ENCODE results near the gene PKM. TPM values are rescaled to one million over a fixed set of nuclear protein-coding genes. Genes with fewer than 3 reads are reported as not detected.

Gene PKM
- polyA plus RNA-seq, 1 experiment, result 2,533 TPM

DNA sequence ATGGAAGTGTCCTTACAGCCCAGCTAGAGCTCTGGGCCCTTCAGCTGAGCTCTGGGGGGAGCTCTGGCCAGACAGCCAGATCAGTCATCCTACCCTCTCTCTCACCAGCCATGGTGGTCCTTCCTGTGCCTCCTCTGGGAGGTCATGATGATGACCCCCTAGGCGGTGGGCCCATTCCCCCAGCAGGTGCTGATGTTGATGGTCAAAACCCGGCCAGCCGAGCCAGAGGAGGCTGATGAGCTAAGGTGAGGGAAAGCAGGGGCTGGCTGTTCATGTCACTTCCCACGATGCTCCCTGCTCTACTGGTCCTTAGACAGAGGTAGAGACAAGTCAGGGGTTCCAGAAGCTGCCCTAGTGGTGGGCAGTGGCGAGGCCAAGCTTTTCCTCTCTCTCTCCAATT, 68.4 kb downstream of the PKM start:
- DNase-seq (ENCODE audit: low read depth), result no peak
- peaks cover 5% of the 10 kb centered on the region for H3K27me3 ChIP-seq (ENCODE audit: control insufficient read depth, insufficient read depth, low read length)
- TF ChIP-seq, protein P1, sequence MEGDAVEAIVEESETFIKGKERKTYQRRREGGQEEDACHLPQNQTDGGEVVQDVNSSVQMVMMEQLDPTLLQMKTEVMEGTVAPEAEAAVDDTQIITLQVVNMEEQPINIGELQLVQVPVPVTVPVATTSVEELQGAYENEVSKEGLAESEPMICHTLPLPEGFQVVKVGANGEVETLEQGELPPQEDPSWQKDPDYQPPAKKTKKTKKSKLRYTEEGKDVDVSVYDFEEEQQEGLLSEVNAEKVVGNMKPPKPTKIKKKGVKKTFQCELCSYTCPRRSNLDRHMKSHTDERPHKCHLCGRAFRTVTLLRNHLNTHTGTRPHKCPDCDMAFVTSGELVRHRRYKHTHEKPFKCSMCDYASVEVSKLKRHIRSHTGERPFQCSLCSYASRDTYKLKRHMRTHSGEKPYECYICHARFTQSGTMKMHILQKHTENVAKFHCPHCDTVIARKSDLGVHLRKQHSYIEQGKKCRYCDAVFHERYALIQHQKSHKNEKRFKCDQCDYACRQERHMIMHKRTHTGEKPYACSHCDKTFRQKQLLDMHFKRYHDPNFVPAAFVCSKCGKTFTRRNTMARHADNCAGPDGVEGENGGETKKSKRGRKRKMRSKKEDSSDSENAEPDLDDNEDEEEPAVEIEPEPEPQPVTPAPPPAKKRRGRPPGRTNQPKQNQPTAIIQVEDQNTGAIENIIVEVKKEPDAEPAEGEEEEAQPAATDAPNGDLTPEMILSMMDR (IDR thresholded peaks at IDR 0.05; ENCODE audit: insufficient read depth, low read depth, low read length), result no peak
- ChIA-PET POLR2A (no interaction called here), CTCF (interaction anchor here (0.6 to 1.1 kb wide), 4 partner anchors 9 to 31 kb away, joined by 3 to 6 read pairs (median 3); no protein-coding TSS in a partner anchor)
- no peak overlapping the region for H3K4me3 ChIP-seq (ENCODE audit: low read depth, low read length)
- H3K36me3 ChIP-seq (ENCODE audit: control insufficient read depth, insufficient read depth, low read length), result no peaks in the 10 kb centered on the region

DNA sequence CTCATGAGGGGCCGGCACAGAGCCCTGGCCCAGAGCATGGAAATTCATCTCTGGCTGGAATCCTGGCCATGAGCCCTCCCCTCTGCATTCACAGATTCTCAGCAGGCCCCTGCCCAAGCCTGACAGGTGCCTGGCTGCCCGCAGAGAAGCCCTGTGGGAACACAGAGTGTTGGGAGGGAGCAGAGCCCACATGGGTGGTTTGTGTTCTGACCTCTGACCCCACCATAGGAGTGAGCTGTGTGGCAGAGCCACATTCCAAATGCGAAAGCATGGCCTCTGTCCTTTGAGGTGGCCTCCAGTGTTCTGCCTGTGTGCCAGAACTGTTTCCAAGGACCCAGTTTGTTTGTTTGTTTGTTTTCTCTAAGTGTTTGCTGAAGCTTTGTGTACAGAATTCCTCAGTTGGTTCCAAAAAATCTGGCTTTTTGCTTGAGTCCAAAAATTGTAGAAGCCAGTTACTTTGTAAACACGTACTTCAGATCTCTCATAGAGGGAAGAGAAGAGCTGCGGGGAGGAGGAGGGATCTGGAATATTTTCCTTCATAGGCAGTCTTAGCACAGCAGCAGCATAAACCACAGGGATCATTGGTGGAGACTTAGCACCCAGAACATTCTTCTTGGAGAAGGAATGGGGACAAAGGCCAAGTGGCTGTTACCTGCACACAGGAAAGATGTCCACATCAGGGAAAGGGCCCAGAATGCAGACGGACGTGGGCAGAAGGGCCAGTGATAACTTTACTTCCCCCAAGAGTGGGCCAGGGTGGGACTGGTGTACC, 69.4 kb downstream of the PKM start:
- DNase-seq (ENCODE audit: low read depth), result no peak
- CTCF ChIA-PET, result no interaction called here
- TF ChIP-seq, protein P1 (IDR thresholded peaks at IDR 0.05; ENCODE audit: insufficient read depth, low read depth, low read length), result no peak
- H3K27me3 ChIP-seq (ENCODE audit: control insufficient read depth, insufficient read depth, low read length), result peaks cover 5% of the 10 kb centered on the region
- POLR2A ChIA-PET, result no interaction called here
- H3K36me3 ChIP-seq (ENCODE audit: control insufficient read depth, insufficient read depth, low read length), result no peaks in the 10 kb centered on the region
- no peak overlapping the region for H3K4me3 ChIP-seq (ENCODE audit: low read depth, low read length)

GRCh38 chr15:72160696-72161245, 70.2 kb downstream of the PKM start:
- TF ChIP-seq, protein P1 (IDR thresholded peaks at IDR 0.05; ENCODE audit: insufficient read depth, low read depth, low read length), result no peak
- POLR2A ChIA-PET, result no interaction called here
- H3K4me3 ChIP-seq (ENCODE audit: low read depth, low read length), result no peak overlapping the region
- peaks cover 5% of the 10 kb centered on the region for H3K27me3 ChIP-seq (ENCODE audit: control insufficient read depth, insufficient read depth, low read length)
- H3K36me3 ChIP-seq (ENCODE audit: control insufficient read depth, insufficient read depth, low read length), result no peaks in the 10 kb centered on the region
- CTCF ChIA-PET, result no interaction called here
- no peak for DNase-seq (ENCODE audit: low read depth)

DNA sequence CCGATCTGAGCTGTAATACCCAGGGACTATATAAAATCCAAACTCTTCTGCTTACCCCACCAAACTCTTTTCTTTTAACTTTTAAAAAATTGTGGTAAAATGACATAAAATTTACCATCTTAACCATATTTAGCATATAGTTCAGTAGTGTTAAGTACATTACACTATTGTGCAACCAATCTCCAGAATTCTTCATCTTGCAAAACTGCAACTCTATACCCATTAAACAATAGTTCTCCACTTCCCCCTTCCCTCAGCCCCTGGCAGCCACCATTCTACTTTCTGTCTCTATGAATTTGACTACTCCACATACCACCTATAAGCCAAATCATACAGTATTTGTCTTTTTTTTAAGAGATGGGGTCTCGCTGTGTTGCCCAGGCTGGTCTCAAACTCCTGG, 74.1 kb downstream of the PKM start:
- TF ChIP-seq, protein P1 (IDR thresholded peaks at IDR 0.05; ENCODE audit: insufficient read depth, low read depth, low read length), result no peak
- POLR2A ChIA-PET, result no interaction called here
- H3K27me3 ChIP-seq (ENCODE audit: control insufficient read depth, insufficient read depth, low read length), result no peaks in the 10 kb centered on the region
- CTCF ChIA-PET, result interaction anchor here (0.5 to 2.2 kb wide), 25 partner anchors 8 to 713 kb away, joined by 3 to 18 read pairs (median 4); no protein-coding TSS in a partner anchor
- no peak for DNase-seq (ENCODE audit: low read depth)
- no peaks in the 10 kb centered on the region for H3K36me3 ChIP-seq (ENCODE audit: control insufficient read depth, insufficient read depth, low read length)
- H3K4me3 ChIP-seq (ENCODE audit: low read depth, low read length), result no peak overlapping the region

All from BJ (cell line).